Measurements from ENCODE around the gene DDIT4L.
"Not testable (repeated sequence)": the region's sequence is repeated elsewhere in the genome, so short reads cannot be mapped to it uniquely, and the experiment has no call there.

The DDIT4L gene

DNA sequence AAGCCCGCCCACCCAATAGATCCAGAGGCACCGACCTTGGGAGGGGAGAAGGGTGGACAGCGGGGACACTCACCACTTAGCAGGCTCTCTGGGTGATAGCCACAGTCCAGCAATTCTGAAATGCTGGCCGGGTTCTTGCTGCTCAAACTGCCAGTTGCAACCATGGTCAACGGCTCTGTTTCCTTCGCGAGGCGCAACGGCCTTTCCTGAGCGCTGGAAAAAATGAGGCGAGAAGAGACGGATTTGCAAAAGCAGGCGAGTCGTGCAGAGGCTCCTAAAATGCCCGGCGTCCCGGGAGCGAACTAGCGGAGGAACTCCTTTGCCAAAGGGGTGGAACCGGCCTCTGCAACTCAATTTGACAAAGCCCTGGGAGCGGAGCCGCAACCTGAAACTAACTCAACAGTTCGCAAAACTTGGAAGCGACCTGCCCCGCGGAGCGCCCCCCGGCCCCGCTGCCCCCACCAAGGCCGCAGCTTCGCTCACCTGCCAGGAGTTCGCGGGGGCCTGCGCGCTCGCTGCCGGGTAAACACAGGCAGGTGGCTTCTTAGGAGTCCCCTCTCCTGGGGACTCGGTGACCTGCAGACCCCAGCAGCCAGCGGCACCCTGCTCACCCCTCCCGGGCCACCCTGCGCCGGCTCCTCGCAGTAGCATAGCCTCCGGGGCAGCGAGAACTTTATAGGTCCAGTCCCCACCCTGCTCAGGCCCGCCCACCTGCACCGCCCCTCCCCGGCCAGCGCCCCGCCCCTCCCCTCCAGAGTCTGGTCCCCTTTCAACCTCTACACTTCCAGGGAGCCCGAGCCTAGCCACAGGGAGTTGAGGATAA lies at the start of gene DDIT4L:
DDIT4L (minus strand) TSS at position 649 of the 823 bp plus-strand sequence; CDS start at position 164, 485 bp downstream.
- peak; percentile 16 for DNase-seq

DNA sequence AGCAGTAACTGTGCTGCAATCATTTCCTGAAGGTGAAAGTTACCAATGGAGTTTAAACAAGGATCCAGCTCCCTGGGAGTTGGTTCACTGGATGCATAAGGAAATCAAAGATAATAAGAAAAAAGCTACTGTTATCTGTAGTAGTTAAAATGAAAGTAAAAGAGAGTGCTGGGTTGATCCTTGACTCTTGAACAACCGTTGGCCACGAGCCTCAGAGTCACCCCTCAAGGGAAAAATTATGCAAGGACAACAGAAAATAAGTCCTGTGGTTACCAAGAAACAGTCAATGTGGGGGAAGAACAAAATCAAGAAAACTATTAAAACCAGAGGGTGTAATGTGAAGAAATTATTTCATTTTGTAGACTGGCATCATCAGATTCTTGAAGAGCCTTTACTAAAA lies 49.7 kb upstream of the DDIT4L start:
- no peak for DNase-seq

- DNase-seq = no peak
Measured at GRCh38 chr4:100224721-100225120, 34.5 kb upstream of the DDIT4L start.

- DNase-seq = no peak
Measured at GRCh38 chr4:100224160-100224559, 33.9 kb upstream of the DDIT4L start.

- no peak for DNase-seq
Measured at GRCh38 chr4:100208964-100209363, 18.7 kb upstream of the DDIT4L start.

GRCh38 chr4:100208459-100208858 lies 18.2 kb upstream of the DDIT4L start:
- DNase-seq = no peak

DNA sequence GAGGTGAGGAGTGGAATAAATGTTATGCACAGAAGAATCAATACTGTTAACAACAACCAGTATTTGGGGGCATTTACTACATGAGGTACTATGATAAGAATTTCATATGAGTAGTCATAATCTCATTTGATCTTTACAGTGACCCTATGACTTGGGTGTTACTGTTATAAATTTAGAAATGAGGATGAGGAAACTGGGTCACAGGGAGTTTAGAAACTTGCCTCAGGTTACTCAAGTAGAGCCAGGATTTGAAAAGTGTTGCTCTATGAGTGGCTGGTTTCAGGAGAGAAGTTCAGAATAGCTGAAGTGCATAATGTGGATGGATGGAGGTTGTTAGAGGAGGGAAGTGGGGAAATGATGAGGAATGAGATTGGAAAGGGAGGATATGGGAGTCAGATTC lies 16.6 kb upstream of the DDIT4L start:
- DNase-seq = no peak

DNA sequence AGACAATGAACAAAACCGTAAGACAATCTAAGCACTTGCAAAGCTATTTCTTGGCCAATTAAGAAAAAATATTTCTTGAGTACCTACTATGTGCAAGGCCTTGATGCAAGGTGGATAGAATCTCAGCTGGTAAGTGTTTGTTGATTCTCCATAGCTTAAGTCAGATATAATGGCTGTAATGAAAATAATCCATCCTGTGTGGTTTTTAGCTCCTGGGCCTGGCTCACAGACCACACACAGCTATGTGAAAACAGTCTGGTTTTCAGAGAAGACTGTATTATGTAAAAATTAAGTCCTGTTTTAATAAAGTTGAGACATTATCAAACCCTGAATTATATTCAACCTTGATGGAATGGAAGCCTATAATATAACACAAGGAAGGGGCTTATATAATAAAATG lies 7.8 kb upstream of the DDIT4L start:
- DNase-seq = no peak

GRCh38 chr4:100196388-100197071 lies 6.3 kb upstream of the DDIT4L start:
- DNase-seq = not testable (repeated sequence)

DNA sequence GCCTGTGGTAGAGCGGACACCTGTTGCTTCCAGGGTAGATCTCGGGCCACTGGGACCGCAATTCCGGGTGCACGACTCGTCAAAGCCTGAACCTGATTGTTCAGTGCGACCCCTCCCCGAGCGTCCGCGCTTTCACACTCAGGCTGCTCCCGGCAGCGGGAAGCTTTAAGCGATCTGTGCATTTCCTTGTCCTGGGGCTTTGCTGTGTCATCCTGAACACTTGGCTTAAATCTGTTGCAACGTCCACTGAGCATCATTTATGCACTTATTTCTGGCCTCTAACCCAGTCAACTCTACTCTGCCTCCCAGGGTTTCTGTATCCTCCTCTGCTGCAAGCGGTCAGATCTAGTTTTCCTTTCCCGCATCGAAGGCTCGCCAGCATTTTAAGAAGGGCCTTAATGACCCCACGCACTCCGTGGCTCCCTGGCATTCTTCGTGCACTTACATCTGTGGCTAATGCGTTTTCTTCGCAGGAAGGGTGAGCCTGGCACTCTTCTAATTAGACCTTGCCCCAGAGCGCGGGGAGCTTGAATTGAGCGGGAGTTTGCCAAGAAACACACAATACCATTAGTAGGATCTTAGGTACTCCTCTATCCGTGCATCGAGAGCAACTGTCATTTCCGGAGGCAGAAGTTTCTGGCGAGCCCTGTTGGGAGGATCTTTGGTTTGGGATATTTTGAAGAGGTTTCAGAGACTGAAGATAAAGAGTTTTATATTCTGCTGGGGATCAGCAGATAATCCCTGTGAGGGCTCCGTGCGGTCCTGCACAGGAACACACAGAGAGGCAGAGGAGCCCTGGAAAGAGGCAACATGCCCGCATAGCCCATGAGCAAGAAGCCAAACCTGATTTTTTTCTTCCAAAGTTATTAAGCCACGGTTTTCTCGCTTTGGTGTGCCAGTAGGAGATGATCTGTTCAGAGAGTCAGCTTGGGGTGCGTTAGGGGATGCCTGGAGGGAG lies 654 bp upstream of the DDIT4L start:
- no peak for DNase-seq

- no peak for DNase-seq
Measured at GRCh38 chr4:100188829-100189228, 1.4 kb downstream of the DDIT4L start.

DNA sequence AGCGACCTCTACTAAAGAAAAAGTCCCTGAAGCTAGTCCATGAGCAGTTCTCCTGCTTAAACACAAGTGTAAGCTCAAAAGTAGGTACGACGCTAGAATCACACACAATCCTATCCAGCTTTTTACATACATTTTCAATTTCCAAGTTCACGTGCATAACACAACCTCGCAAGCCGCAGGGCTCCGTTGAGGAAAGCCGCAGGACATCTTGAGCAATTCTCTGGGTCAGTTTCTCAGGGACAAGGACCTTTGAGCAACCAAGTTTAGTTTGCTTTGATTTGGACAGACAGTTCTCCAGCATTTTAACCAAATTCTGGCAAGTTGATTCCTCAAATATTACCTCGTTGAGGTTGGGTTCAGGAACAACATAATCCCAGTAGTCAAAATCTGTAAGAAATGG lies 2.5 kb downstream of the DDIT4L start:
- DNase-seq = no peak

DNA sequence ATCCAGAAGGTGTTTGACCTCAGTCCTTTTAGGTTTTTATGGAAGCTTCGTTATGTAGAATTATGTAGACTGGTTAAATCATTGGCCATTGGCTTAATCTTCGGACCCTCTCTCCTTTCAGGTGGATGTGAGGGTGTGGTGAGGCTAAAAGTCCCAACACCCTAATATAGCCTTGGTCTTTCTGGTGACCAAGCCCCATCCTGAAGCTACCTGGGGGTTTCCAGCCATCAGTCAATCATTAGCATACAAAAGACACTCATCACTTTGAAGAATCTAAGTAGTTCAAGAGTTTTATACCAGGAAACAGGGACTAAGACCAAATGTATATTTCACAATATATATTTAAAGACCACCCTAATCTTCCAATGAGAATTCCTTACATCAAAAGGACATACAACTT lies 5.5 kb downstream of the DDIT4L start:
- no peak for DNase-seq

- DNase-seq = no peak
Measured at GRCh38 chr4:100177855-100178254, 12.4 kb downstream of the DDIT4L start.

DNA sequence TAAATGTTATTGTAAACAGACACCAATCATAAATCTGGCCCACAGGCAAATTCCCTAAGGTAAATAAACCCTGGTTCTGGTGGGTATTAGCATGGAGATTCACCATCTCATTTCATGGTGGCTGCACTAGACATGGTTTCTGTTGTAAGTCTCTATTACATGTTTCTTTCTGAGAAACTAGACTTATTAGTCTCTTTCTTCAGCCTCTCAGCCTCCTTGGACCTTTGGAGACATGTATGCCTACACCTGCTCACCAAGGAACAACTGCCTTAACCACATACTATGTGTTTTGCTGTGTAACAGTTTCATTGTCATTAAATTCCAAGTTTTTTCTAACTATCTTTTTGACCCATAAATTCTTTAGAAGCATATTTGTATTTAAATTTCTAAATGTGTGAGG lies 13.1 kb downstream of the DDIT4L start:
- no peak for DNase-seq

DNA sequence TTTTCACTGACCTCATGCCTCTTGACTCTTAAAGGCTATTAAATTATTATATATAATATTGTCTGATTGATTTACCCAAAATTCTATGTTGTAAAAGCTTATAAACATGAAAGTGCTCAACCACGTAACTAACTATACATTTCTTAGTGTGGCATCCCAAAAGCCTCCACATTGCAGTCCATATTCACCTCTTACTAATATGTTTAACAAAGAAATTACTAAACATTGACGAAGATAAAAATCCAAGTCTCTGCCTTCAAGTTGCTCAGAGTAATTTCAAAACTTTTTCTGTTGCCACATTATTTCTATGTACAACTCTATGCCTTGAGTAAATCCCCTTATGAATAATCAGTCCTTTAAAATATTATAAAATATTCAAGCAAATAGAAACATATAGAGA lies 14.4 kb downstream of the DDIT4L start:
- no peak for DNase-seq

- DNase-seq = no peak
Measured at GRCh38 chr4:100174985-100175383, 15.3 kb downstream of the DDIT4L start.

DNA sequence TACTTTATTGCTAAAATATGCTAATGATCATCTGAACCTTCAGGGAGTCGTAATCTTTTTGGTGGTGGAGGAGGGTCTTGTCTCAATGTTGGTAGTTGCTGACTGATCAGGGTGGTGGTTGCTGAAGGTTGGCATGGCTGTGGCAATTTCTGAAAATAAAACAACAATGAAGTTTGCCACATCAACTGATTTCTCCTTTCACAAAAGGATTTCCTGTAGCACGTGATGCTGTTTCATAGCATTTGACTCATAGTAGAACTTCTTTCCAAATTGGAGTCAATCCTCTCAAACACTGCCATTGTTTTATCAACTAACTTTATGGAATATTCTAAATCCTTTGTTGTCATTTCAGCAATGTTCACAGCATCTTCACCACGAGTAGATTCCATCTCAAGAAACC lies 19.3 kb downstream of the DDIT4L start:
- no peak for DNase-seq

DNA sequence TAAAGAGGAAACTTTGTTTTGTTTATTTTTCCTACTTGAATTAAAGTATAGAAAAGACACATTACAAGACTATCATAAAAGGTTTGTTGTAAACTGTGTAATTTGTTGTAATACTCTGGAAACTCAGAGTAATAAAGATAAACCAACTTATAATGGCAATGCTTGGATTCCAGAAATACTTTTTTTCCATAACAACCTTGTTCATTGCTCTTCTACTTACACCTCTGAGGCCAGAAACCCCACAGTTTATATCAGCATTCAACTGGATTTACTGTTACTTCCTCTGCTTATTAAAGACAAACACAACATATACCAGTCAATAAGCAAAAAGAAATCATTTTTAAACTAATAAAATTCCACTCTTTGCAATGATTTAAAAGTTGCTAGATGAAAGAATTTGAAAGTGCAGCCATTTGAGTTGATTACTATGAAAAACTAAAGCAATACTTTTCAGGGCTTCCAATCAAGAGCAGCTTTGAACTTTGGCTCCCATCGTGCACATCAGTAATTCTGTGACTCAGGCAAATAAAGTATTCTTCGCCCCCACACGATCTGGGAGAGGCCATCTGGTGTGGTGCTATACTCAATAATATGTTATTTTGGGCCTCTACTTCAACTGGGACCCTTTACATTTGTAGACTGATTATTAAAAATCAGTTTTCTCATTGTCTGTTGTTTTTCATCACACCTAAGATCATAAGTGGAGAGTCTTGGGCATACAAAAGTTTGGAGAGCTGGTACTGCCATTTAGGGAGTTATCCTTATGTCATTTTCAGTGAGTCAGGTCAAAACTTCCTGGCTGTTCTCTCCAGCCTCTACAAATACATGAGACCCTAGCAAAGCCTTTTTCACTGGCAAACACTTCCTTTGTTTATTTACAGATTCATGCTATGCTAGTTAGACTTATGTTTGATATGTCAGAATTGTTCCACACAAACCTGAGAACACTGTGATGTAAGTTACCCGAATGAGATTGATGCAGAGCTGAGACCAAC lies 20.5 kb downstream of the DDIT4L start:
- DNase-seq = no peak

- no peak for DNase-seq
Measured at GRCh38 chr4:100168521-100168920, 21.7 kb downstream of the DDIT4L start.

- DNase-seq = no peak
Measured at GRCh38 chr4:100166297-100167039, 23.8 kb downstream of the DDIT4L start.
